WTC11 (cell line): Measurements from ENCODE around the gene TTC39A. TPM values are rescaled to one million over a fixed set of nuclear protein-coding genes. Genes with fewer than 3 reads are reported as not detected.

Experiments used
- total RNA-seq: library from RNA; stranded (reverse); gene quantifications from 3 replicates; pipeline ENCODE4 v1.2.3, GENCODE V29; 2021

Gene TTC39A
- total RNA-seq, 1 experiment from 2014 or later, result 3.4 TPM

Other genes starting within 250 kb of the TTC39A start
- gene C1orf185, start 228.3 kb downstream of the TTC39A start, total RNA-seq, result not detected in 3 replicates
- 45.5 to 50.8 TPM (median 46.1 TPM) in 3 replicates for gene RNF11, start 94.3 kb downstream of the TTC39A start, total RNA-seq
- 37.1 to 41.7 TPM (median 39.3 TPM) in 3 replicates for gene EPS15, start 188.7 kb upstream of the TTC39A start, total RNA-seq